Activated T-cell treated with anti-CD3 and anti-CD28 coated beads, Interleukin-2, amount 50 U/mL, for 1 hour (primary cell): Measurements from ENCODE around the gene HOXA10.

Source experiments
- DNase-seq: peaks from one replicate; pipeline ENCODE4 v3.0.0-alpha.2; 2020

The HOXA10 gene

GRCh38 chr7:27154901-27155815 is 19.0 kb downstream of the HOXA10 start:
- DNase-seq, result peak; percentile 47

- peak; percentile 16 for DNase-seq
These were observed 19.8 kb downstream of the HOXA10 start for GRCh38 chr7:27154369-27154768.

DNA sequence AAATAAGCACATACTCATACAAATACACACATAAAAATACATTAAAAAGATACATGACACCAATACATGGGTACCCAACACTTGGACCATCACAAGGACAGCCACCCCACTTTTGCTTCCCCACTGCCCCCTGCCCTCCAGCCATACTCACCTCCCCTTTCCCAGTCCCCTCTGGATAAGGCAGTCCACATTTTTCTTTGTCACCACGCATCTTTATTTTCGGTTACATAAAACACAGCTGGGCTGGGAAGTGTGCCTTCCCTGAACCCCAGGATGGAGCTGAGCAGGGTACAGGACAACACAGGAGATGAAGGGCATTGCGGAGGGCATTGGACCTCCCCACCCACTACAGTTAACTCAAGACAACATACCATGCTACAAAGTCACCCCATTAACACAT is 20.6 kb downstream of the HOXA10 start:
- peak; percentile 11 for DNase-seq

DNA sequence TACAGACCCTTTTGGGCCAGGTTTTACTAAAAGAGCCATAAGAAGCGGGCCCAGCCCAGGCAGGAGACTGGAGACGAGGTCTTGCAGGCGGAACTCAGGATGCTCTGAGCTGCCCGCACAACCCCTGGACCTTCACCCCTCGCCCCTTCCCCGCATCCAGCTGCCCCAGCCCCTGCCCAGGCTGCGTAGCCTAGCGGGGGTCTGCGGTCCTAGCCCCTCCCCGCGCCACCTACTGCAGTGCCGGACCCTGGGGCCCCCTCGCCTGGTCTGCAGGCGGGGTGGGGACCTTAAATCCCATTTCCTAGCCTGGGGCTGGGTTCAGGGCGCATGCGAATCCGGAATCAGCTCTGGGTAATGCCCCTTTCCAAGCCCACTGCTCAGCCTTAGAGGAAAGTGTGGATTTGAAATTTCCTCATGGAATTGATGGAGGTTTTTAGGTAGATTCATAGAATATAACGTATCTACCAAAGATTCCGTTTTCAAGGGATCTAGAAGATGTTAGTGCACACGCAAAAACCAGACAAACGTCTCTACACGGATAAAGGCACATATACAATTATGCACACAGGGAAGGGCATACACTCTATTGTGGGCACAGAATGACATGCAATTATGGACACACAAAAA is 21.2 kb downstream of the HOXA10 start:
- peak; percentile 16 for DNase-seq

DNA sequence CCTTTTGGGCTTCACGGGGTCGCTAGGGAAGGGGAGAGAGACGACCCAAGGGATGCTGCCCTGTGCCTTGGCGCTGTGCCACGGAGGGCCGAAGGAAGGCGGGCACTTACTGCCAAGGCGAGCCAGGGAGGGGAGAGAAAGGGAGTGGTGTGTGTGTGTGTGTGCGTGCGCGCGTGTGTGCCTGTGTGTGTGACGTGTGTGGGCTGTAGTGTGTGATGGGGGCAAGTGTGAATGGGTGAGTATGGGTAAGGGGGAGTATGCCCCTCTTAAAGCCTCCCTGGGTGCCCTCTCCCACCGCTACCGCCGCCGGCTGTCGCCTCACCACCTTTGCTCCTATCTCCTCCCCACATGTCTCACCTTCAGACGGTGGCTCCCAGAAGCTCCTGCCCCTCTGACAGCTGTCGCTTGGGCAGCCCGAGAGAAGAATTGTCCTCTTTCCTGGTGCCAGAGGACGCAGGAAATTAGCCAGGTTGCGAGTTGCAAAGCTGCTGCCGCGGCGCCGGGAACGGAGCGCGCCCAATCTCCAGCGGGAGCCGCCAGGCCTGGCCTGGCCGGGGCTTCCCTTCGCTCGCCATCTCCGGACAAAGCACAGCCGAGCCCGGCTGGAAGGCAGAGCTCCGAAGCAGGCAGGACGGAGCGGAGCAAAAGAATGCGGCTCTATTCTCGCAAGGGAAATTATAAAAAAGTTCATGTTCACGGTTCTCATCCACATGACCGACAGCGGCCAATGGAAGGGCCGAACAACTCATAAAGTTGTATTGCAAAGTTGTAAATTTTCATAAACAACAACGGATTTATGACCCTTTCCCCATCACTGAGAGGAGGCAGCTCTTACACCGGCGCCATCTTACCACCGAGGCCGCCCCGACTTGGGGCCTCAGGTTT is 21.9 kb downstream of the HOXA10 start, which contains the start of gene HOXA3:
TSS of gene HOXA3 (minus strand) at position 653 of the 885 bp plus-strand sequence. CDS start 41,943 bp downstream, outside the sequence.
- no peak for DNase-seq

GRCh38 chr7:27151341-27151930 is 22.7 kb downstream of the HOXA10 start:
- DNase-seq, result no peak

GRCh38 chr7:27150568-27151340 is 23.4 kb downstream of the HOXA10 start:
- DNase-seq, result peak; percentile 74

- DNase-seq, result no peak
These were observed 24.1 kb downstream of the HOXA10 start for GRCh38 chr7:27149842-27150567.

GRCh38 chr7:27148756-27149641 is 25.1 kb downstream of the HOXA10 start:
- DNase-seq, result no peak

- no peak for DNase-seq
These were observed 25.9 kb downstream of the HOXA10 start for GRCh38 chr7:27148031-27148755.

DNA sequence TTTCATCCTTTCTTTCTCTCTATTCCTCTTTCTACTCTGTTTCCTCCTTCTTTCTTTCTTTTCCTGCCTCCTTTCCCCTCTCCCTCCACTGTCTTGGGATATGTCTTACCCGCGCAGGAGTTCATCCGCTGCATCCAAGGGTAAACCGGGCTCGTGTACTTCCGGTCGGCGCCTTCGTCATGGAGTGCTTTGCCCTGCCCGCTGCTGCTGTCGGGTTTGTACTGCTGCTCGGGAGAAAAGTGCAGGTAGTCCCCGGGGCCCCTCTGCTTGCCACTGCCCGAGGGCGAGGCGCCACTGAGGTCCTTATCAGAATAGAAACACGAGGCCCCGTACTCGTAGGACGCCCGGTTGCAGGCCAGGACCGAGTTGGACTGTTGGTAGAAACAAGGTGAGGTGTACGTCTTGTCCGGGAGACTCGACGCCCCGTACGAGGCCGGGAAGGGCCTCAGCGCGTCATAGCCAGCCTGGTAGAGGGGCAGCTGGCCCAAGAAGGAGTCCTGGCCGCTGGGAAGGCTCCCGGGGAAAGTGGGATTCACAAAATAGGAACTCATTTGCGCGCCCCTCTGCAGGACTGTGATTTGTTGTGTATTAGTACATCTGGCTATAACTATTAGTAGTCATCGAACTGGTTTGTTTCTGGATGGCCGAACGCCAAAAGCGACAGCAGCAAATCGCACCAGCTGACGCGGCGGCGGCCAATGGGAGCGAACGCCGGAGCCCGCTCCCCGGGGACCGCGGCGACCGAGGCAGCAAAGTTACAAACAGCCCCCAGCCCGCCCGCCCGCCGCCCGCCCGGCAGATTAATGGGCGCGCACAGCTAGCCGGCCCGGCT is 26.7 kb downstream of the HOXA10 start, which contains the start of gene HOXA6:
TSS of gene HOXA6 (minus strand) at position 576 of the 832 bp plus-strand sequence. CDS start at position 551, 25 bp downstream.
- no peak for DNase-seq

DNA sequence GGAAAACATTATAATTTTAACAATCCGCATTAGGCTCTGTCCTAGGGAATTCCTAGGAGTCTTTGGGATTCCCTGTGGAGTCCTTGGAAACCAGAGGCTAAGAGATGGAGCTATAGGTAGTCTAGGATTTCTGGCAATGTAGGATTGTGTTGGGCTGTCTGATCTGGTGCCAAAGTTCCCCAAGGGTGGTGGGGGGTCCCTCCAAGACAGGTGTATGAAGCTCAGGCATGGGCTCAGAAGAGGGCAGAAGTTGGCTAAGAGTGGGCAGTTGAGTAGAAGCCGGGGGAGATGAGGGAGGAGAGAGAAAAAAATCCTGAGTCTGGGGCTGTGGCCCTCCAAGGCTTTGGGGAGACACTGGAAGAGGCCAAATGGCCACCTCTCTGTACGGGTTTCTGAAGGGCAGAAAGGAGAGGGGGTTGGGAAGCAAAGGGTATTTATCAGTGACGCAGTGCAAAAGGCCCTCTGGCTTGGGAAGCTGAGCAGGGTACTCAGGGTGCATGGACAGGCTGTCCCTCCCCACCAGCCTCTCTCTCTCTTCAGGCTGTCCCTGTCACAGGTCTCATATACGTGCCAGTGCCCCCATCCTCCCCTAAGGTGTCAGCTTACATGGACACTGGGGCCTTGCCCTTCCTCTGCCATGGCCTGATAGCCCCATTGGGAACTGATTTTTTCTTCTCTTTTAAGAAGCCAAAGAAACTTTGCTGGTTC is 27.5 kb downstream of the HOXA10 start:
- no peak for DNase-seq

- no peak for DNase-seq
These were observed 28.2 kb downstream of the HOXA10 start for GRCh38 chr7:27145914-27146412.

- DNase-seq, result no peak
These were observed 28.8 kb downstream of the HOXA10 start for GRCh38 chr7:27145165-27145913.

GRCh38 chr7:27144781-27145164 is 29.3 kb downstream of the HOXA10 start:
- no peak for DNase-seq

DNA sequence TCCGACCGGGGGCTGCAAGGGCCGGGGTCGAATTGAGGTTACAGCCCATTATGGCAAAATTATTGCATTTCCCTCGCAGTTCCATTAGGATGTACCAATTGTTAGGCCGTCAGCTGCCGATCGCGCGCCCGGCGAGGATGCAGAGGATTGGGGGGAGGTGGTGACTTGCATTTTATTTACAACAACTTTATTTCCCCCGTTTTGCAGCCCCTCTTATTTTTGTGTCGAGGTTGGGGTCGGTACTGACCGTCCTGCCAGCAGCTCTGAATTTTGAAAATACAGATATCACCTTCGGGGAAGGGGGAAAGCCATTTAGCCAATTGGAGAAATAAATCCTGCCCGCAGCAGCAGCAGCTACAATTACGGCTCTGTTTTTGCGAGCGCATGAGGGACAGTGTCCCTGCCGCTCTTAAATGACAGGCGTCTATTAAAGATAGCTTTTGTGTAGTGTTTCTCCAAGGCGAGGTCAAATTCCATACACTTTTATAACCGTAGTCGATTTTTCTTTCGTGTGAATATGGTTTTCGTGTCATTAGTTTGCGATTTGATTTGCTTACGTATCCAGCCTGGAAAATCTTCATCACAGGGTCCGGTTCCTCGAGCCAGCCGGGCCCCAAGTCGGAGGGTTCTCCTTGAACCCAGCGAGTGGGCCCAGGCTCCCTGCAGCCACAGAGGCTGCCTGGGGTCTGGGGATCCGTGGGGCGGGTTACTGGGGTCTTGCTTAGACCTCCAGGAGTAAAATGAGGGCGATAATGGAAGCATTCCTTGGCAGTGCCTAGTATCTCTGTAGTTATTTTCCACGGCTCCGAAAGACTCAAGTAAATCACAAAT is 30.0 kb downstream of the HOXA10 start:
- no peak for DNase-seq
